OCI-LY3 (cell line): ENCODE results near the gene TMEM17.

Experiments
- CTCF ChIP-seq: fragments of 200-600, 300-600 bp; sonication (generic); IDR thresholded peaks from 2 replicates; pipeline ENCODE4 v1.5.1; 2014; ENCODE audit warnings: antibody characterized with exemption, low read length, low read depth
- EZH2phosphoT487 ChIP-seq: fragments of 200-600 bp; shearing (Covaris generic); IDR thresholded peaks from 2 replicates; pipeline ENCODE4 v1.6.1; 2018; ENCODE audit warnings: antibody characterized with exemption, mixed run types, low read depth

DNA sequence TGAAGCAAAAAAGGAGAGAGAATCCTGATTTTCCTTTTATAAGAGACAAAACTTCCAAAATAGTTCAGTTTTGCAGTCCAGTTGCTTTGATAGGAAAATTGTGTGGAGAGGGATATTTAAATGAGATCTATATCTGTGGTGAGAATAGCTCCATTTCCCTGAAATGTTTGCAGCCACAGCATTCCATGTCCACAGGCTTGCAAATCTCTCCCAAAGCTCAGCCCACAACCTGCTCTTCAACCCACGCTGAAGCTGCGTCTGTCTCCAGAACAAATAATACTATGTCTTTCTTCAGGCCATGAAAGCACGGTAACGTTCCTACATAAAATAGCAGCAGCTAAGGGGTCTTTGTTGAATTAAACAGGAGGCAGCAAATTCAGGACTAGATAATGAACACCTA is 31.8 kb downstream of the TMEM17 start:
- no peak for TF ChIP-seq CTCF
- no peak for TF ChIP-seq EZH2phosphoT487
